ENCODE data around the gene SLC24A4.

The SLC24A4 gene

GRCh38 chr14:92372230-92372629 lies 49.3 kb downstream of the SLC24A4 start:
- Histone ChIP-seq H4K20me1 (ENCODE audit: low read depth, low read length) (no peaks in the 10 kb centered on the region), H3K36me3 (ENCODE audit: low read length) (no peaks in the 10 kb centered on the region), H3K9me3 (ENCODE audit: insufficient read depth, low read length) (no peaks in the 10 kb centered on the region), H3K9me2 (replicated peaks; ENCODE audit: insufficient read depth, low read length) (no peaks in the 10 kb centered on the region), H3K27ac (ENCODE audit: low read depth, low read length) (no peak overlapping the region), H3K27me3 (ENCODE audit: low read length) (0 out of 2 replicates have a peak, but pooled peaks cover 3% of the 10 kb centered on the region), H2AFZ (ENCODE audit: low read depth, low read length, severe bottlenecking) (no peak overlapping the region), H3K79me2 (ENCODE audit: insufficient read depth, low read length) (no peaks in the 10 kb centered on the region), H3K4me2 (ENCODE audit: low read depth, low read length, poor library complexity, severe bottlenecking) (no peak overlapping the region), H3K4me3 (ENCODE audit: insufficient read depth, low read length, poor library complexity, severe bottlenecking) (no peak overlapping the region), H3K9ac (ENCODE audit: low read length) (no peak overlapping the region), H3F3A (ENCODE audit: insufficient read depth) (no peaks in the 10 kb centered on the region)
- TF ChIP-seq EZH2phosphoT487 (conservative IDR thresholded peaks at IDR 0.05; ENCODE audit: low read length) (no peak), CTCF (IDR thresholded peaks at IDR 0.05; ENCODE audit: insufficient read depth, low read length, poor library complexity, severe bottlenecking) (no peak)

GRCh38 chr14:92373336-92373735 lies 50.4 kb downstream of the SLC24A4 start:
- H3K27ac ChIP-seq (ENCODE audit: low read depth, low read length), result no peak overlapping the region
- no peaks in the 10 kb centered on the region for H3K36me3 ChIP-seq (ENCODE audit: low read length)
- H3K4me2 ChIP-seq (ENCODE audit: low read depth, low read length, poor library complexity, severe bottlenecking), result no peak overlapping the region
- H3K79me2 ChIP-seq (ENCODE audit: insufficient read depth, low read length), result no peaks in the 10 kb centered on the region
- no peaks in the 10 kb centered on the region for H4K20me1 ChIP-seq (ENCODE audit: low read depth, low read length)
- H3K27me3 ChIP-seq (ENCODE audit: low read length), result 0 out of 2 replicates have a peak, but pooled peaks cover 1% of the 10 kb centered on the region
- no peak overlapping the region for H3K4me3 ChIP-seq (ENCODE audit: insufficient read depth, low read length, poor library complexity, severe bottlenecking)
- H3F3A ChIP-seq (ENCODE audit: insufficient read depth), result no peaks in the 10 kb centered on the region
- no peak for TF ChIP-seq EZH2phosphoT487 (conservative IDR thresholded peaks at IDR 0.05; ENCODE audit: low read length)
- no peak for TF ChIP-seq CTCF (IDR thresholded peaks at IDR 0.05; ENCODE audit: insufficient read depth, low read length, poor library complexity, severe bottlenecking)
- H3K9me2 ChIP-seq (replicated peaks; ENCODE audit: insufficient read depth, low read length), result no peaks in the 10 kb centered on the region
- H3K9ac ChIP-seq (ENCODE audit: low read length), result no peak overlapping the region
- H2AFZ ChIP-seq (ENCODE audit: low read depth, low read length, severe bottlenecking), result no peak overlapping the region
- H3K9me3 ChIP-seq (ENCODE audit: insufficient read depth, low read length), result no peaks in the 10 kb centered on the region

- no peak for TF ChIP-seq EZH2phosphoT487 (conservative IDR thresholded peaks at IDR 0.05; ENCODE audit: low read length)
- no peak for TF ChIP-seq CTCF (IDR thresholded peaks at IDR 0.05; ENCODE audit: insufficient read depth, low read length, poor library complexity, severe bottlenecking)
- H3K4me3 ChIP-seq (ENCODE audit: insufficient read depth, low read length, poor library complexity, severe bottlenecking), result no peak overlapping the region
- H3K9me2 ChIP-seq (replicated peaks; ENCODE audit: insufficient read depth, low read length), result no peaks in the 10 kb centered on the region
- H3K9me3 ChIP-seq (ENCODE audit: insufficient read depth, low read length), result no peaks in the 10 kb centered on the region
- no peak overlapping the region for H3K9ac ChIP-seq (ENCODE audit: low read length)
- H3K4me2 ChIP-seq (ENCODE audit: low read depth, low read length, poor library complexity, severe bottlenecking), result no peak overlapping the region
- H3K36me3 ChIP-seq (ENCODE audit: low read length), result no peaks in the 10 kb centered on the region
- H3K27ac ChIP-seq (ENCODE audit: low read depth, low read length), result no peak overlapping the region
- no peaks in the 10 kb centered on the region for H3F3A ChIP-seq (ENCODE audit: insufficient read depth)
- H2AFZ ChIP-seq (ENCODE audit: low read depth, low read length, severe bottlenecking), result no peak overlapping the region
- no peaks in the 10 kb centered on the region for H3K27me3 ChIP-seq (ENCODE audit: low read length)
- no peaks in the 10 kb centered on the region for H3K79me2 ChIP-seq (ENCODE audit: insufficient read depth, low read length)
- no peaks in the 10 kb centered on the region for H4K20me1 ChIP-seq (ENCODE audit: low read depth, low read length)
Measured at GRCh38 chr14:92380131-92380530, 57.2 kb downstream of the SLC24A4 start.
